NCI-H1105 treated with DMSO at 0.1 percent for 48 hours (cell line): ENCODE data around the gene PTPRT.
A peak's percentile ranks its signal among the peaks of the same experiment; 100 is the strongest.
"Not testable (repeated sequence)": the region's sequence is repeated elsewhere in the genome, so short reads cannot be mapped to it uniquely, and the experiment has no call there.

Experiments
- DNase-seq: peaks from one replicate; lab custom pipeline; 2025; lab: John Stamatoyannopoulos, UW

The PTPRT gene

GRCh38 chr20:42910808-42911207 lies 278.9 kb downstream of the PTPRT start:
- not testable (repeated sequence) for DNase-seq

- DNase-seq, result no peak
These were observed 282.0 kb downstream of the PTPRT start for GRCh38 chr20:42907730-42908129.

GRCh38 chr20:42906120-42906519 lies 283.6 kb downstream of the PTPRT start:
- DNase-seq, result no peak

- no peak for DNase-seq
These were observed 287.2 kb downstream of the PTPRT start for GRCh38 chr20:42902509-42902908.

- DNase-seq, result no peak
These were observed 287.8 kb downstream of the PTPRT start for GRCh38 chr20:42901689-42902440.

- DNase-seq, result not testable (repeated sequence)
These were observed 288.9 kb downstream of the PTPRT start for GRCh38 chr20:42900764-42901163.

- DNase-seq, result no peak
These were observed 294.7 kb downstream of the PTPRT start for GRCh38 chr20:42895020-42895419.

GRCh38 chr20:42894483-42894882 lies 295.2 kb downstream of the PTPRT start:
- DNase-seq, result peak; percentile 22

- no peak for DNase-seq
These were observed 300.2 kb downstream of the PTPRT start for GRCh38 chr20:42889517-42889916.

- no peak for DNase-seq
These were observed 302.4 kb downstream of the PTPRT start for GRCh38 chr20:42887281-42887680.

- no peak for DNase-seq
These were observed 302.9 kb downstream of the PTPRT start for GRCh38 chr20:42886801-42887200.

- no peak for DNase-seq
These were observed 303.7 kb downstream of the PTPRT start for GRCh38 chr20:42886046-42886445.

- no peak for DNase-seq
These were observed 314.1 kb downstream of the PTPRT start for GRCh38 chr20:42875581-42875980.

GRCh38 chr20:42873259-42873658 lies 316.4 kb downstream of the PTPRT start:
- DNase-seq, result no peak

GRCh38 chr20:42864116-42864515 lies 325.6 kb downstream of the PTPRT start:
- DNase-seq, result no peak

- DNase-seq, result no peak
These were observed 327.3 kb downstream of the PTPRT start for GRCh38 chr20:42862446-42862845.

- no peak for DNase-seq
These were observed 332.3 kb downstream of the PTPRT start for GRCh38 chr20:42857446-42857845.

GRCh38 chr20:42855896-42856295 lies 333.8 kb downstream of the PTPRT start:
- no peak for DNase-seq

GRCh38 chr20:42852691-42853090 lies 337.0 kb downstream of the PTPRT start:
- DNase-seq, result no peak

- no peak for DNase-seq
These were observed 342.8 kb downstream of the PTPRT start for GRCh38 chr20:42846784-42847490.

GRCh38 chr20:42844751-42845150 lies 345.0 kb downstream of the PTPRT start:
- no peak for DNase-seq

GRCh38 chr20:42837456-42837855 lies 352.2 kb downstream of the PTPRT start:
- no peak for DNase-seq

GRCh38 chr20:42836339-42836738 lies 353.4 kb downstream of the PTPRT start:
- peak; percentile 17 for DNase-seq

- no peak for DNase-seq
These were observed 381.8 kb downstream of the PTPRT start for GRCh38 chr20:42807876-42808275.
